Measurements from ENCODE around the gene PLXDC2. TPM values are rescaled to one million over a fixed set of nuclear protein-coding genes. Genes with fewer than 3 reads are reported as not detected.

PLXDC2 gene
- total RNA-seq, 1 donor from 2014 or later = 0.16 TPM

DNA sequence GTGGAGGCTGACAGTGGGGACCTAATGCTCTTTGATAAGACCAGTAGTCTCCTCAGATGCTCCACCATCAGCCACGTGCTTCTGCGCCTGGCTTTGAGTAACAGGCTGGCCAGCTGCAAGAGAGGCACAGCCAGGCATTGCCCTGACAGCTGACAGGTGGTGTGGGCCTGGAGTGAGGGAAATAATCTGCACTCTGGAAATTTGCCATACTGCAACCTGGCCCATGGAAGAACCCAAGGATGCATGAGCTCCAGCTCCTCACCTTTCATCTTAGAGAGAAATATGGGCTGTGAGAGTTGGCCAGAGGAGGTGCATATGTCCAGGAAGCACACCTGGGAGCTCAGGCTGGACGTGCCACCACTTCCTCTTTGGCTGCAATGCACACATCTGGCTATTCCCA lies 118.9 kb downstream of the PLXDC2 start:
- POLR2A ChIA-PET = no interaction called here
- Mint-ChIP-seq H3K36me3 (ENCODE audit: low read depth) (no peaks in the 10 kb centered on the region), H3K4me1 (peaks cover 2% of the 10 kb centered on the region), H3K27me3 (no peaks in the 10 kb centered on the region), H3K9me3 (peaks cover 2% of the 10 kb centered on the region), H3K4me3 (no peak overlapping the region), H3K27ac (no peak overlapping the region)
- TF ChIP-seq, protein P1, sequence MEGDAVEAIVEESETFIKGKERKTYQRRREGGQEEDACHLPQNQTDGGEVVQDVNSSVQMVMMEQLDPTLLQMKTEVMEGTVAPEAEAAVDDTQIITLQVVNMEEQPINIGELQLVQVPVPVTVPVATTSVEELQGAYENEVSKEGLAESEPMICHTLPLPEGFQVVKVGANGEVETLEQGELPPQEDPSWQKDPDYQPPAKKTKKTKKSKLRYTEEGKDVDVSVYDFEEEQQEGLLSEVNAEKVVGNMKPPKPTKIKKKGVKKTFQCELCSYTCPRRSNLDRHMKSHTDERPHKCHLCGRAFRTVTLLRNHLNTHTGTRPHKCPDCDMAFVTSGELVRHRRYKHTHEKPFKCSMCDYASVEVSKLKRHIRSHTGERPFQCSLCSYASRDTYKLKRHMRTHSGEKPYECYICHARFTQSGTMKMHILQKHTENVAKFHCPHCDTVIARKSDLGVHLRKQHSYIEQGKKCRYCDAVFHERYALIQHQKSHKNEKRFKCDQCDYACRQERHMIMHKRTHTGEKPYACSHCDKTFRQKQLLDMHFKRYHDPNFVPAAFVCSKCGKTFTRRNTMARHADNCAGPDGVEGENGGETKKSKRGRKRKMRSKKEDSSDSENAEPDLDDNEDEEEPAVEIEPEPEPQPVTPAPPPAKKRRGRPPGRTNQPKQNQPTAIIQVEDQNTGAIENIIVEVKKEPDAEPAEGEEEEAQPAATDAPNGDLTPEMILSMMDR (IDR thresholded peaks at IDR 0.05) = no peak
- no peak for ATAC-seq (ENCODE audit: low read depth)
- intact Hi-C loops (cut with micrococcal nuclease) = no loop called here
- DNase-seq = no peak
- CTCF ChIA-PET = no interaction called here

DNA sequence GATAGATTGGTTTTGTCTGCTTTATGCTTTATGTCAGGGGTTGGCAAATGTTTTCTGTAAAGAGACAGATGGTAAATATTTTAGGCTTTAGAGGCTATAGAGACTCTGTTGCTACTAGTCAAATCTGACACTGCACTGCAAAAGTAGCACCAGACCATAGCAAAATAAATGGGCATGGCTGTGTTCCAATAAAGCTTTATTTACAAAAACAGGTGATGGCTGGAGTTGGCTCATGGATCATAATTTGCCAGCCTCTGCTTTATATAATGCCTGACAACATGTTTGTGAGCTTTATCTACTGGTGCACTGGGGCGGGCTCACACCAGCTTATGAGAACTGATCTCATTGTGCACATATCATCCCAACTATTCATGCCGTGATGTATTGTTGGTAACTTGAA lies 120.1 kb downstream of the PLXDC2 start:
- ChIA-PET CTCF (no interaction called here), POLR2A (no interaction called here)
- Mint-ChIP-seq H3K36me3 (ENCODE audit: low read depth) (no peaks in the 10 kb centered on the region), H3K27ac (no peak overlapping the region), H3K27me3 (no peaks in the 10 kb centered on the region), H3K9me3 (peaks cover 2% of the 10 kb centered on the region), H3K4me1 (peaks cover 2% of the 10 kb centered on the region), H3K4me3 (no peak overlapping the region)
- no peak for DNase-seq
- TF ChIP-seq, protein P1 (IDR thresholded peaks at IDR 0.05) = no peak
- ATAC-seq (ENCODE audit: low read depth) = no peak
- intact Hi-C loops (cut with micrococcal nuclease) = no loop called here

DNA sequence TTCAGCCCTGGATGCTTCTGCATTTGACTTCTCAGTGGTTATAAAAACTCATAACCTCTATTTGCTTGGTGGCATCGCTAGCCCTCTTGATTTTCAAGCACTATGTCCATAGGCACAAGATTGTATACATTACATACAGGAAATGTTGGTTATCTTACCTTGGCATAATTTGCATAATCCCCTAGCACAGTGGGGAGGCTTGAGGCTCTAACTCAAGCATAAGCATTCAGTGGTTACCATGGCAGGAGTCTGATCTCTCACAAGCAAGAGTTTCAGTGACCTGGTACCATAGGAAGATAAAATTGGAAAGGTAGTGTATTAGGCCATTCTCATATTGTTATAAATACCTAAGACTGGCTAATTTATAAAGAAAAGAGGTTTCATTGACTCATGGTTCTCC lies 121.8 kb downstream of the PLXDC2 start:
- intact Hi-C loops (cut with micrococcal nuclease) = no loop called here
- no peak overlapping the region for H3K27ac Mint-ChIP-seq
- CTCF ChIA-PET = no interaction called here
- H3K9me3 Mint-ChIP-seq = no peaks in the 10 kb centered on the region
- ATAC-seq (ENCODE audit: low read depth) (no peak), DNase-seq (no peak)
- no peaks in the 10 kb centered on the region for H3K27me3 Mint-ChIP-seq
- H3K4me3 Mint-ChIP-seq = no peak overlapping the region
- POLR2A ChIA-PET = no interaction called here
- H3K4me1 Mint-ChIP-seq = no peaks in the 10 kb centered on the region
- TF ChIP-seq, protein P1 (IDR thresholded peaks at IDR 0.05) = no peak
- no peaks in the 10 kb centered on the region for H3K36me3 Mint-ChIP-seq (ENCODE audit: low read depth)

DNA sequence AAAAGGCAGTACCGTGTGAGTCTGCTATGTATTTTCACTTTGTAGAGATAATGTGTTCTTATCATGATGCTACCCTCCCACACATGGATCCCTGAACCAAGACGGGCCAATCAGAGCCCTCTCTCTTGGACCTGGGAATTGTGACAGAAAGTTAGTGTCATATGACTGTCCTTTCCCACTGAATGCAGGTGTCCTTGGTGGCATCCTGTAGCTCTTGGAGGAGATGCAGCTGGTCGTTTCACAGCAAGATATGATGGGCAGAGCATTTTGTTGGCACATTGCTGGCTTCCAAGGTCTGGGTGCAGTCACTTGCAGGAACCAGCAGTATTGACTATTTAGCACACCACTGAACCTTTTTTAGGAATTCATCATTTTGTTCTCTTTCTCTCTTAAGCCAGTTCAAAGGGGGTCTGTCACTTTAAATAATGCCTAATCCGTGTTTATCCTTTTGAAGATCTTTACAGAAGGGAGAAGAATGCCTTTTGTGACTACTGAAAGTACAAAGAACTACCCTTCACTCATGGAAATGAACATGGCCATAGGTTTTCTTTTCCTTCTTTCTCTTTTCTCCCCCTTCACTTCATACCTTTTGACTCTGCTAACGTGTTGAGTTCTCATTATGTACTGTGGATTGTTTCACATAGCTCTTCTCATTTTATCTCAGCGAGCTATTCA lies 125.1 kb downstream of the PLXDC2 start:
- DNase-seq (no peak), ATAC-seq (ENCODE audit: low read depth) (no peak)
- H3K36me3 Mint-ChIP-seq (ENCODE audit: low read depth) = no peaks in the 10 kb centered on the region
- no peak overlapping the region for H3K27ac Mint-ChIP-seq
- no peaks in the 10 kb centered on the region for H3K27me3 Mint-ChIP-seq
- CTCF ChIA-PET = no interaction called here
- peaks cover 6% of the 10 kb centered on the region for H3K4me1 Mint-ChIP-seq
- intact Hi-C loops (cut with micrococcal nuclease) = no loop called here
- H3K4me3 Mint-ChIP-seq = no peak overlapping the region
- POLR2A ChIA-PET = no interaction called here
- TF ChIP-seq, protein P1 (IDR thresholded peaks at IDR 0.05) = no peak
- peaks cover 2% of the 10 kb centered on the region for H3K9me3 Mint-ChIP-seq

DNA sequence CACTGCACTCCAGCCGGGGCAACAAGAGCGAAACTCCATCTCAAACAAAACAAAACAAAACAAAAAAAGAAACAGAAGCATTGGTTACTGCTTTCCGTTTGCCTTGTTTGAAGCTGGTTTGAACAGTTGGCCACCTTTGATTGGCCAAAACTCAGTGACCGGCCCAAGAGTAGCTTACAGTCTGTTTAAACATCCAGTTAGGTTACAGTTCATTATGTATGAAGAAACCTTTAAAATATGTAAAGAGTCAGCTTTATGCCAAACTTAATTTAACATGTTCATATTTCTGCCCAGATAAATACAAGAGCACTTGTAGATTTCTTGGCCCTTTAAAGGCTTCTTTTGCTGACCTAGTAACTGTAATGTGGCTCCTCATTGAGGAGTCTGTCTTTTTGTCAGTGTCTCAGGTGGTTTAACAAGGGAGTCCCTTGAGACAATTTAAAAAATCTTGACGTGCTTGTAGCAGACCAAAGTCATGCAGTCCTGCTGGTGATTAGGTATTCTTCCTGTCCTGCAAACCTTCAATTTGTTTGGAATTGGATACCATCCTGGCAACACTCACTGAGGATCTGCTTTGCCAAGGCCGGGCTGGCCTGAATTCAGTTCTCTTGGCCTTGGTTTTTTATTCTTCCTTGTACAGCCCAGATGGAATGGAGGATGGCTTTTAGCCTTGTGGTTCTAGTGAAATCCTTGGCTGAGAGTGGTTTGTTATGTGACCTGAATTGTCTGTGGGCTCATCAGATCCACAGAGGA lies 128.9 kb downstream of the PLXDC2 start:
- H3K9me3 Mint-ChIP-seq = peaks cover 2% of the 10 kb centered on the region
- peaks cover 12% of the 10 kb centered on the region for H3K4me1 Mint-ChIP-seq
- ChIA-PET POLR2A (no interaction called here), CTCF (no interaction called here)
- H3K27me3 Mint-ChIP-seq = no peaks in the 10 kb centered on the region
- H3K36me3 Mint-ChIP-seq (ENCODE audit: low read depth) = no peaks in the 10 kb centered on the region
- TF ChIP-seq, protein P1 (IDR thresholded peaks at IDR 0.05) = no peak
- intact Hi-C loops (cut with micrococcal nuclease) = no loop called here
- DNase-seq (no peak), ATAC-seq (ENCODE audit: low read depth) (peak; percentile 42)
- no peak overlapping the region for H3K4me3 Mint-ChIP-seq
- H3K27ac Mint-ChIP-seq = no peak overlapping the region

Data from activated B cell treated with CpG ODN at 0.5 μM for 24 hours (primary cell).